ENCODE measurements around the gene MRGPRG. TPM values are rescaled to one million over a fixed set of nuclear protein-coding genes. Genes with fewer than 3 reads are reported as not detected.

Gene MRGPRG
- total and polyA plus RNA-seq, 2 experiments from 2014 or later: not detected

DNA sequence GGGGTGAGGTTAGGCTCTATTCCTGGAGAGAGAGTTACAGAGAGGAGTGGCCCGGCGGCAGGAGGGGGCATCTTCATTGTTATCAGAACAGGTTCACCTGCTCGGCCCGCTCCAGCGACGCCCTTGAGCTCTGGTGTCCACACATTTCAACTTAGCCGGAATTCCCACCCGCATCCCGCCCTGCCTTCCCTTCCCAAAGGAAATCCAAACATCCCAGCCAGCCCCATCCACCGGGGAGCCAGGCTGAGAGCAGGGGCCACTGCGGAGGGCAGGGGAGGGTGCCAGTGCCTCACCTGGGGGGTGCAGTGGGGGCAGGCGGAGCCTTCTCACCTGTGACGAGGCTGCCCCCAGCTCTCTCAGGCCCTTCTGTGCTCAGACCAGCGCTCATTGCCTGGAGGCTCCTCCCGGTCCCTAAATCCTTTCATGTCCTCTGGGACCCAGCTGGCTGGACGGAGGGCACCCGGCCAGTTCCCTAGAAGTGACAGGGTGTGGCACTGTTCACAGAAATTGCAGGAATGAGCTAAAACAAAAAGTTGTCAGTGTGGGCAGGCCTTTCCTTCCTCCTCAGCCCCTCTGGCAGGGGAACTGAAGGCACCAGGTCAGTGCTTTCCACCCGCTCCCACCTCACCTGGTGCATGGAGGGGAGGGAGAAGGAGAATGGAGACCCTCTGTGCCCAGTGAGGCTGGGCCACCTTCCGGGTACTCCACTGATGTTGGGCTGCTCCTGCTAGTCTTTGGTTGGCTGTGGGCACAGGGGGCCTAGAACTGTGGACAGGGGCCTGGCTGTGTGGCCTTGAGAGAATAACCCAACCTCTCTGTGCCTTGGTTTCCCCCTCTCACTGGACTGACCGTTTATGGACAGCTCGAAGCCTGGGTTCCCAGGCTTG, 2.2 kb upstream of the MRGPRG start:
- no peaks in the 10 kb centered on the region for H3K4me1 ChIP-seq (ENCODE audit: insufficient read depth)
- no peak overlapping the region for H3K4me3 ChIP-seq
- H3K79me2 ChIP-seq: no peaks in the 10 kb centered on the region
- no peaks in the 10 kb centered on the region for H3K9me3 ChIP-seq (ENCODE audit: low read depth)
- WGBS (ENCODE audit: low lambda C conversion rate, missing lambda C conversion rate): 78% methylated on average over 21 of the region's 21 CpGs
- no peaks in the 10 kb centered on the region for H3K27me3 ChIP-seq
- H3K36me3 ChIP-seq (replicated peaks; ENCODE audit: insufficient read depth, low read depth): no peaks in the 10 kb centered on the region
- TF ChIP-seq EZH2phosphoT487 (IDR thresholded peaks at IDR 0.05; ENCODE audit: low read depth, severe bottlenecking, unreplicated experiment) (no peak), EZH2 (IDR thresholded peaks at IDR 0.05; ENCODE audit: borderline replicate concordance) (no peak)
- TF ChIP-seq, protein P1, sequence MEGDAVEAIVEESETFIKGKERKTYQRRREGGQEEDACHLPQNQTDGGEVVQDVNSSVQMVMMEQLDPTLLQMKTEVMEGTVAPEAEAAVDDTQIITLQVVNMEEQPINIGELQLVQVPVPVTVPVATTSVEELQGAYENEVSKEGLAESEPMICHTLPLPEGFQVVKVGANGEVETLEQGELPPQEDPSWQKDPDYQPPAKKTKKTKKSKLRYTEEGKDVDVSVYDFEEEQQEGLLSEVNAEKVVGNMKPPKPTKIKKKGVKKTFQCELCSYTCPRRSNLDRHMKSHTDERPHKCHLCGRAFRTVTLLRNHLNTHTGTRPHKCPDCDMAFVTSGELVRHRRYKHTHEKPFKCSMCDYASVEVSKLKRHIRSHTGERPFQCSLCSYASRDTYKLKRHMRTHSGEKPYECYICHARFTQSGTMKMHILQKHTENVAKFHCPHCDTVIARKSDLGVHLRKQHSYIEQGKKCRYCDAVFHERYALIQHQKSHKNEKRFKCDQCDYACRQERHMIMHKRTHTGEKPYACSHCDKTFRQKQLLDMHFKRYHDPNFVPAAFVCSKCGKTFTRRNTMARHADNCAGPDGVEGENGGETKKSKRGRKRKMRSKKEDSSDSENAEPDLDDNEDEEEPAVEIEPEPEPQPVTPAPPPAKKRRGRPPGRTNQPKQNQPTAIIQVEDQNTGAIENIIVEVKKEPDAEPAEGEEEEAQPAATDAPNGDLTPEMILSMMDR (IDR thresholded peaks at IDR 0.05; ENCODE audit: poor library complexity): no peak
- no peak overlapping the region for H2AFZ ChIP-seq
- H4K20me1 ChIP-seq (ENCODE audit: insufficient read depth, poor library complexity, severe bottlenecking): no peaks in the 10 kb centered on the region
- no peak overlapping the region for H3K27ac ChIP-seq
- no peaks in the 10 kb centered on the region for H3K9me2 ChIP-seq (replicated peaks; ENCODE audit: insufficient read depth)
- no peak overlapping the region for H3K4me2 ChIP-seq
- no peak for DNase-seq (ENCODE audit: low spot score)

DNA sequence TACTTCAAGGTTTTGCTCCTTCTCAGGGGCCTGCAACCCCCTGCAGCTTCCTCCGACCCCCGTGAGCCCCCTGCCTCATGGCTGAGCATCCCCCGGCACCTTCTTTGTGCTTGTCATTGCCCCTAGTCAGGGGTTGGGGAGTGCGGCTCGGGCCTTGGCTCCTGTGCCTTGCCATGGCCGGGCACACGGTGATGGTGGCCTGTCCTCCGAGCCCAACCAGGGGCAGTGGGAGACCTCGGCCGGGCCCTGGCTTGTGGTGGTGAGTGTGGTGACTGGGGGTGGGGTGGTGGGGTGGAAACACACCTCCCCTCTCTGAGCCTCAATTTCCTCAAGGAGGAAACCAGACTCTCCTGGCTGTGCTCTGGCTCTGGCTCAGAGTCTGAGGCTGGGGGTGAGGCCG, 1.5 kb upstream of the MRGPRG start:
- Histone ChIP-seq H3K4me3 (no peak overlapping the region), H3K4me2 (no peak overlapping the region), H3K79me2 (no peaks in the 10 kb centered on the region), H4K20me1 (ENCODE audit: insufficient read depth, poor library complexity, severe bottlenecking) (no peaks in the 10 kb centered on the region), H3K27me3 (no peaks in the 10 kb centered on the region), H3K27ac (no peak overlapping the region), H3K36me3 (replicated peaks; ENCODE audit: insufficient read depth, low read depth) (no peaks in the 10 kb centered on the region), H3K4me1 (ENCODE audit: insufficient read depth) (no peaks in the 10 kb centered on the region), H3K9me2 (replicated peaks; ENCODE audit: insufficient read depth) (no peaks in the 10 kb centered on the region), H2AFZ (no peak overlapping the region), H3K9me3 (ENCODE audit: low read depth) (no peaks in the 10 kb centered on the region)
- TF ChIP-seq EZH2phosphoT487 (IDR thresholded peaks at IDR 0.05; ENCODE audit: low read depth, severe bottlenecking, unreplicated experiment): no peak
- no peak for TF ChIP-seq EZH2 (IDR thresholded peaks at IDR 0.05; ENCODE audit: borderline replicate concordance)
- TF ChIP-seq, protein P1 (IDR thresholded peaks at IDR 0.05; ENCODE audit: poor library complexity): no peak
- WGBS (ENCODE audit: low lambda C conversion rate, missing lambda C conversion rate): 75% methylated on average over 8 of the region's 11 CpGs
- DNase-seq (ENCODE audit: low spot score): no peak

DNA sequence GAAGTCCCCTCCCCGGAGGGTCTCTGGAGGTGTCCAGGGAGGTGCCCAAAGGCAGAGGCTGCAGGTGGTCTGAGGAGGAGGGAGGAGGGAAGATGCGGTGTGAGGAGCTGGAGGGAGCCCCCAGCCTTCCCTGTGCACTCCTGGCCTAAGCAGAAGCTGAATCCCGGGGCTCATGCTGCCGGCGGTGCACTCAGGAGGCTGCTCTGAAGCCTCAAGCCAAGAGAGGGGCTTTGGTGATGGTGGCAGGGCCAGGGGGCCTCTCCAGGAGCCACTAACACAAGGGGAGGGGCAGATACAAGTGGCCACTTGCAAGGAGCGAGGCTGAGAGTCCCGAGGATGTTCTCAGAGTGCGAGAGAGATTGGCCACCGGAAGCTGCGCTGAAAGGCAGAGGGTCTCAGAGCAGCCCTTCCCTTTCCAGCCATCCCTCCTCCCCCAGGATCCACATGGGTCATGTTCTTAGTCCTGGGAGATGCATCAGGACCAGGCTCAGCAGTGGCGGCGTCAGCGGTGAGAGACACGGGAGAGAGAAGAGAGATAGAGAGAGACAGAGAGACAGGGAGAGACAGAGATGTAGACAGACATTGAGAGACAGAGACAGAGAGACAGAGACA, 774 bp upstream of the MRGPRG start:
- 82% methylated on average over 14 of the region's 14 CpGs for WGBS (ENCODE audit: low lambda C conversion rate, missing lambda C conversion rate)
- Histone ChIP-seq H3K4me2 (no peak overlapping the region), H3K9me2 (replicated peaks; ENCODE audit: insufficient read depth) (no peaks in the 10 kb centered on the region), H3K79me2 (no peaks in the 10 kb centered on the region), H4K20me1 (ENCODE audit: insufficient read depth, poor library complexity, severe bottlenecking) (no peaks in the 10 kb centered on the region), H3K27ac (no peak overlapping the region), H3K36me3 (replicated peaks; ENCODE audit: insufficient read depth, low read depth) (no peaks in the 10 kb centered on the region), H3K4me3 (no peak overlapping the region), H3K9me3 (ENCODE audit: low read depth) (no peaks in the 10 kb centered on the region), H3K4me1 (ENCODE audit: insufficient read depth) (no peaks in the 10 kb centered on the region), H2AFZ (no peak overlapping the region), H3K27me3 (no peaks in the 10 kb centered on the region)
- no peak for TF ChIP-seq EZH2 (IDR thresholded peaks at IDR 0.05; ENCODE audit: borderline replicate concordance)
- no peak for TF ChIP-seq EZH2phosphoT487 (IDR thresholded peaks at IDR 0.05; ENCODE audit: low read depth, severe bottlenecking, unreplicated experiment)
- TF ChIP-seq, protein P1 (IDR thresholded peaks at IDR 0.05; ENCODE audit: poor library complexity): no peak
- no peak for DNase-seq (ENCODE audit: low spot score)

All from hepatocyte (in vitro differentiated cells).